HG03045 (cell line): Measurements from ENCODE around the gene CAMK1D.
"Not testable (repeated sequence)": the region's sequence is repeated elsewhere in the genome, so short reads cannot be mapped to it uniquely, and the experiment has no call there.

Experiments
- ATAC-seq: cut with Tn5 transposase; IDR thresholded peaks from one replicate; pipeline ENCODE4 v1.9.1; 2021; ENCODE audit warnings: mild to moderate bottlenecking, moderate library complexity; ENCODE audit not compliant: unreplicated experiment

Gene CAMK1D

DNA sequence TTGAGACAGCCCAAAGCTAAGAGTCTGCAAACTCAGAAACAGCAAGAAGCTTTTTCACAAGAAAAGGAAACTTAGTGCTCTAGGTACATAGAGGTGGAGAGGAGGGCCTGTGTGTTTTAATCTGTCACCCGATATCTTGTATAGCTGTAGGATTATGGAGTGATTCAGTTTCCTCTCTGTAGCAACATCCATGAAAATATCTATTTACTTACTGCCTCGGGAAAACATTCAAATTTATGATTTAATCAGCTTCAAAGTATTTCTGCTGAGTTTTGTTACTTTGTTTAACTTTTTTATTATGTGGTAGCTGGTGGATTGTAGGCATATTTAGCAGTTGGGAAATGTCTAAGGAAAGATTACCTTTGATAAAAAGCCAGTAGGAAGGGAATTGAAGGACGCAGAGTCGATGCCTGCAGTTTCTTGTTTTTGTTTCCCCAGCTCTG is 360.2 kb downstream of the CAMK1D start:
- no peak for ATAC-seq

DNA sequence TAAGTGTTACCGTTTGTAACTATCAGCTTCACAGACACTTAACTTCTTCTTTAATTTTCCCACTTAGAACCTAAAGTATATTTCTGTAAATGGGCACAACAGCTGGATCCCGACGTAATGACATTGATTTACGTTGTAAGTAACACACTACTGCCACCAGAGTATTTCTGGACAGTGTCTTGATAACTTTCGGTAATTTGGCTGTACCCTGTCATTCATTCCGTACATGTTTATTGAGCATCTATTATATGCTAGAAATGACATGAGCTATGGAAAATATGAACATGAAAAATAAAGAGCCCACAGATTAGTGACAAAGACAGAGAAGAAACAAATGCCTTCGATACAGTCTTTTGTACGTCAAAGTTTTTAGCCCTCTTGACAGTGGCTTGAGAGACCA is 360.8 kb downstream of the CAMK1D start:
- ATAC-seq: no peak

DNA sequence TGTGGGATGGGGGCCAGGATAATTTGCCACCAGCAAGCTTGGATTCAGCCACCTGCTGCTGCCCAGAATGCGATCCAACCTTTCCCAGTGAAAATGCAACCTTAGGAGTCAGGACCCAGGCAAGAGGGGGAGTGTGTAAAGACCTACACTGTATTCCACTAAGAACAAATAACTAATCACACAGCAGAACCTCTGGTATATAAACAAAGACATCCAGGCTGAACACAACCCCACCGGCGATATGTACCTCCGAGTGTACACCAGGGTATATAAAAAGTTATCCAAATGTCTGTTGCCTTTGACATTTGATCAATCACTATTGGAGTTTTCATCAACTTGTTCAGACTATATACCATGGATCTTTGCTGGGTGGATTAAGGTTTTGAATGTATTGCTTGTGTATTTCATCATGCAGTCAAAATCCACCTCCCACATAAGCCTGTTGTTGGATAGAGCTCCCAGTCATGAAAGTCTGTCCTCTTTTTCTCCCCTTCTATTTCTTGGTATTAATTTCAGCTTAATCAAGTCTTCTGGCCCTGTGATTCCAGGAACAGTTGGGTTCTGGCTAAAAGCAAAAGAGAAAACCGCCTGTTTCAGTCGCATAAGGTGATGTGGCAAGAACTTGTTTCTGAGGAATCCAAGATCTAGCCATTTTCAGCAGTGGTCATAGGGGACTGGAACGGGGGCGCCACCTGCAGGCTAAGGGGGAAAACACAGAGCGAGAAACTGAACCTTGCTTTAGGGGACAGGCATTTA is 361.4 kb downstream of the CAMK1D start:
- ATAC-seq: no peak

DNA sequence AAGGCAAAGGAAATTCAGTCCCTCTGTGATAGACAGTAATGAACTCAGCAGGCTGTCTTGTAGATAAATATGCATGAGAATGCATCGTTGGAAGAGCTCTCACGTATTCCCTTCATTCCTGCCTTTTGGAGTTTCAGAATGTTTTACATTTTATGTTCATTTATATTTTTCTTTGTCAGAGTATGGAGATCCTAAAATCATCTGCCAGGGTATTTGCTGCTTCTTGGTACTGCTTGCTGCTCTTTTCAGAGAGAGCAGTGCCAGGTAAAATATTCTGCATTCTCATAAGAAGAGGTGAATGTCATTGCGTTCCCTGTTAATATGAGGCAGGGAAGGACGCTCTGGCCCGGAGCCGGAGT is 362.0 kb downstream of the CAMK1D start:
- no peak for ATAC-seq

DNA sequence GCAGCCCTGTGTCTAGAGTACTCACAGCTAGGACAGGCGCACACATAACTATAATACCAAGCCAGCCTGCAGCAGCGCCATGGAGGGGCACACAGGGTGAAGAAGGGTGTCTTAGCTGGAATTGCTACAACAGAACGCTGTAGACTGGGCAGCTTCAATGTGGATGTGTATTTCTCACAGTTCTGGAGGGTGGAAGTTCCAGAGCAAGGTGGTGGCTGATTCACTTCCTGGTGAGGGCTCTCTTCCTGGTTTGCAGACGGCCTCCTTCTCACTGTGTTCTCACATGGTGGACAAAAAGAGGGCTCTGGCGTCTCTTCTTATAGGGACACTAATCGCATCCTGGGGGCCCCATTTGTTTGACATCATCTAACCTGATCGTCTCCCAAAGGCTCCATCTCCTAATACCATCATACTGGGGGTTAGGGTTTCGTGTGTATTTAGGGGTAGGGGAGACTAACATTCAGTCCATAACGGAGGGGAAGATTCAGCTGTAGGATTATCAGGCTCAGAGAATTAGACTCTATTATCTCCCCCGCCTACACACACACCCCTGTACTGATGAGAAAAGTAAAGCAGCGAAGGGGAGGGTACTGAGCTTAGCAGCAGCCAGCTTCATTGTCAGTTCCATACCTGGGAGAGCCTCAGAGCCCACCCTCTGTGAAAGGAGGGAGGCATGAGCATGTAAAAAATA is 363.1 kb downstream of the CAMK1D start:
- ATAC-seq: no peak

DNA sequence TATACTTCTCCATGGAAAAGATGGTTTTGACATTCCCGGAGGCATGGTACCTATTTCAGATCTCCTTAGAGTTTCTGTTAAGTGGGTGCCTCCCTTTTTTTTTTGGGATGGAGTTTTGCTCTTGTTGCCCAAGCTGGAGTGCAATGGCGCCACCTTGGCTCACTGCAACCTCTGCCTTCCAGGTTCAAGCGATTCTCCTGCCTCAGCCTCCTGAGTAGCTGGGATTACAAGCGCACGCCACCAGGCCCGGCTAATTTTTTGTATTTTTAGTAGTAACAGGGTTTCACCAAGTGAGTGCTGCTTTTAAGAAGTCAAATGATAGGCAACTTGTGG is 363.6 kb downstream of the CAMK1D start:
- ATAC-seq: not testable (repeated sequence)

DNA sequence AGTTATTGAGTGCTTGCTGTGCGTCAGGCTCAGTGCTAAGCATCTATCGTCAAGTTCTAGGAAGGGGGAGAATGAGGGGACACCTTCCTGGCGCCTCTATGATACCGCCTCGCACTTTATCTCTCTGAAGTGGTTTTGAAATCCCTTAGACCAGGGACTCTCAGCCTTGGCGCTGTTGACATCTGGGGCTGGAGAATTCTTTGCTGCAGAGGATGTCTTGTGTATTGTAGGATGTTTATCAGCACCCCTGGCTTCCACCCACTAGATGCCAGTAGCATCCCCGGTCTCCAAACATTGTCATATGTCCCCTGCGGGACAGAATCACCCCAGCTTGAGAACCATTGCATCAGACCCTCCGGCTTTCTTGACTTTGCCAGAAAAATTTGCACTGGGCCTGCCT is 366.7 kb downstream of the CAMK1D start:
- ATAC-seq: no peak

DNA sequence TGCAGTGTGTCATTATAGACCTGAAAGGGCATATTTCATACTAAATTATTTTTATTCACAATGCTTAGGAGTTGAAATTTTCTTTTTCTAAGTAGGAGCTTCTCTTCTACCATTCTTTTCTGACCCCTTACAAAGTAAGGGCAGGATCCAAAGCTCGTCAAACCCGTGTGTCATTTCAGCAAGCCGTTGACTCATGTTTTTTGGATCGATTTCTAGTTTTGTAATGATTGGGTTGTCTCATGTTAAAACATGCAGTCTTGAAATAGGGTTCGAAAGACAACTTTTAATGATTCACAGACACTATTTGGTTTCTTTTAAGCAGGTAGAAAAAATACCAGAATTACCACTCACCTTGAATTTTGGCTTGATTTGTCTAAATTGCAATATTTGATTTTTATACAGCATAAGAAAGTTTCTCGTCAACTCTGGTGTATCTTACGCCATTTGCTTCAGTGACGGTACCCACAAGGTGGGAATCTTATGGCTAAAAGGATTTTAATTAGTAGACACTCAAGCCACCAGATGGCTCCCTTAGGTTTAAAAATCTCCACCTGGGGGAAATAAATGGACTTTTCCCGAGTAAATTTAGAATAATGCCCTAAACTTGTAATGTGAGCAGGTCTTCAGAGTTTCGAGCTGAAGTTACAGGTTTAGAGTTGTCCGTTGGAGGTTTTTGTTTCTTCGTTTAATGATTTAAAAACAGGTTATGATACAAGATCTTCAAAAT is 368.8 kb downstream of the CAMK1D start:
- no peak for ATAC-seq

DNA sequence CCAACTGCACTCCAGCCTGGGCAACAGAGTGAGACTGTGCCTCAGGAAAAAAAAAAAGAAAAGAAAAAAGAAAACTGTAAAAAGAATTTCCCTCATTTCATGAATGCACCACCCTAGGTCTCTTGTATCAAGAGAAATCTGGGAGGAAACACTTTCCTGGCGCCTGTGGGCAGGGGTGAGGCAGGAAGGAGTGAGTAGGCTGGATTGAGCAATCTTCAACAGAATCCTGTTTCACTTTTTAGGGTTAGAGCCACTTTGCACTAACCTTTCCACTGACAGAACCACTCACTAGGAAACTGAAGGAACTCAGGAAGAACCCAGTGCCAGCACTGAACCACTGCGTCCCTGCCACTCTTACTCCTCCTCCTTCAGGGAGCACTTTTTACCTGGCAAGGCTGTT is 370.0 kb downstream of the CAMK1D start:
- ATAC-seq: no peak

DNA sequence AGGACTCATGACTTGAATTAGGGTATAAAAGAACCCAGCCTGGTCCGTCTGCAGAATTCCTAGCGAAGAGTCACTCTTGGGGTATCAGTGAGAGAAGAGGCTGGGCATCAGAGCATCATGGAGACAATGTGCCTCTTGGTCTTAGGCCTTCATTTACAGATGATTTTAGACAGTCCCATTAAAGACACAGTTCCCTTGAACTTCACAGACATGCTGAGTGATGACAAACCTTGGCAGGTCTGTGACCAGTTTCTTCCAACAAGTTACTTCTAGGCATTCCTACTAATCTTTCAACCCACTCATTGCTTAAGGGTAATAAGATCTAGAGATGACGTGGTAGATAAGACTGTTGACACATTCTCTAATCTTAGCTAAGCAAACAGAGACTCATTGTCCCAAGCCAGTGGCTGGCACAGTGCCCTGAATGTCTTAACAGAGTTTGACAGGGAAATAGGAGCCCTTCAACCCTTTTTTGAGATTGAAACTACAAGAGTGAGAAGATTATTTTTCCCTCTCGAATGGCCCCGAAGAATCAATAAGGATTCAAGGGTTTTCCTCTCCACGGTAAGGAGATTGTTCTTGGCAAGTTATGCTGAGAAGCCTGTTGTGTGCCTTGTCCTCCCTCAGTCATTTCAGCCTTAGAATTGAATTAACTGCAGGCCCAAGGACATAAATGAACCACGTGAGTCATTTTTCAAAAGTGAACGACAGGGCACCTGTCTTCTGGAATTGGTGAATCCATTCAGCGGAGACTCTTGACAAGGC is 371.1 kb downstream of the CAMK1D start:
- ATAC-seq: no peak

DNA sequence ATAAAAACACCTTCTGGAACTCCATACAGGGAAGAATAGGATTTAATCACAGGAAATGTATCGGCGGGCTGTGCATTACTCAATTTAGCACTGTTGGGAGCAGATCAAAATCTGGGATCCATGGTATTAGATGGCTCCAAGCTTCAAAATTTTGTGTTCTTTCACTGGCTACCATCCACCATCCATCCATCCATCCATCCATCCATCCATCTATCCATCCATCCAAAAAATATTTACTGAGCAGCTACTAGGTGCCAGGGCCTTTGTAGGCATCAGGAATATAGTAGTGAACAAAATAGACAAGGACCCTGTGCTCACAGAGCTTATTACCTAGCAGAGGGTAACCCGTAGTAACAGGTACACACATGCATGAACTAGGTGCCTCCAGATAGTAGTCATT is 372.0 kb downstream of the CAMK1D start:
- no peak for ATAC-seq

DNA sequence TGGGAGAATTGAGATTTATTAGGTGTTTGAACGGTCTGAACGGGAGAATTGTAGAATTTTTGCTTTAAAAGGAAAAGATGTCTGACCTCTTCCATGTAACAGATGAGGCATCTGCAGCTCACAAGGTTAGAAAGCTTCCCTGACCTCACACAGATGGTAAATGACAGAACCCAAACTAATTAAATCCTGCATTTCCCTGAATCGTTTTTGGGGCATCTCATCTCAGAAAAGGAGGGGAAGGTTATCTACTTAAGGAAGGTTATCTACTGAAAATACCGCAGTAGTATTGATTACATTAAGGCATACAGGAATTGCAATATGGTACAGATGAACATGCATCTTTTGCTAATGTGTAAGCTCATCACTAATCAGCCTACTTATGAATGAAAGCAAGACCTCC is 373.9 kb downstream of the CAMK1D start:
- ATAC-seq: no peak

DNA sequence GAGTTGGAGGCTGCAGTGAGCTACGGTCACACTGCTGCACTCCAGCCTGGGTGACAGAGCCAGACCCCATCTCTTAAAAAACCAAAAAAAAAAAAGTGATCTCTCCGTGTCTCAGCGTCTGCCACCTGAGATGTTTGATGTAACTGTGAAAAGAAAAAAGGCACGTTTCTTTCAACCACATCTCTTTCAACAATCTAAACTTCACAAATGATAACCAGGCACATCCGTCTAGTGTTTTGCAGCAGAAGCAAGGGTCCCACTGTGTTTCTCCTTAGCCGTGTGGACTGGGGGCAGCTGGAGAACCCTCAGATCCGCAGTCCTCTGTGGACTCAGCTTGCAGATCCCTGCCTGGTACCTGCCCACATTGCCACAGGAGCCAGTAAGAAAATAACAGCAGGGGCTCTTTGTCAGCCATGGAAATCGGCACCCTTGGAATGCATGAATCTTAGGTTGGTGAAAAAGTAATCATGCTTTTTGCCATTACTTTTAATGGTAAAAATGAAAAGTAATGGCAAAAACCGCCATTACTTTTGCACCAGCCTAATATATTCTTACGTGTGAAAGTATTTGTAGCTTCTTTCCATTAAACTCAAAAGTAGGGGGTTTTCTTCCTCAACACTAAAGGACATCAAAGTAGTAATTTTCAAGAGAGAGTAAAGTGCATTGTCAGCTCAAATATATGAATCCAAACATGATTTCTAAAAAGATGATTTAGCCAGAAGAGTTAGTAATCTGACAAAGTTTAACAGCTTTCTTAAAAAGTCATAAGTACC is 375.6 kb downstream of the CAMK1D start:
- no peak for ATAC-seq

DNA sequence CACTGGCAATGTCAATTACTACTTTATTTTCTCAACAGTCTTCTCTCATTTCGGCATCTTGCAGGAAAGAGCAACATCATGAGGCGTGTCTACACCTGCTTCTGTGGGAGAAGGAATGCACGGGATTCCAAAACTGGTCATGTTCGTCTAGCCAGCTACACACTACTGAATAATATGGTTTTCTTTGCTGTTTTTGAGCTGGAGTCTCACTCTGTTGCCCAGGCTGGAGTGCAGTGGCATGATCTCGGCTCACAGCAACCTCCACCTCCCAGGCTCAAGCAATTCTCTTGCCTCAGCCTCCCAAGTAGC is 376.2 kb downstream of the CAMK1D start:
- not testable (repeated sequence) for ATAC-seq

DNA sequence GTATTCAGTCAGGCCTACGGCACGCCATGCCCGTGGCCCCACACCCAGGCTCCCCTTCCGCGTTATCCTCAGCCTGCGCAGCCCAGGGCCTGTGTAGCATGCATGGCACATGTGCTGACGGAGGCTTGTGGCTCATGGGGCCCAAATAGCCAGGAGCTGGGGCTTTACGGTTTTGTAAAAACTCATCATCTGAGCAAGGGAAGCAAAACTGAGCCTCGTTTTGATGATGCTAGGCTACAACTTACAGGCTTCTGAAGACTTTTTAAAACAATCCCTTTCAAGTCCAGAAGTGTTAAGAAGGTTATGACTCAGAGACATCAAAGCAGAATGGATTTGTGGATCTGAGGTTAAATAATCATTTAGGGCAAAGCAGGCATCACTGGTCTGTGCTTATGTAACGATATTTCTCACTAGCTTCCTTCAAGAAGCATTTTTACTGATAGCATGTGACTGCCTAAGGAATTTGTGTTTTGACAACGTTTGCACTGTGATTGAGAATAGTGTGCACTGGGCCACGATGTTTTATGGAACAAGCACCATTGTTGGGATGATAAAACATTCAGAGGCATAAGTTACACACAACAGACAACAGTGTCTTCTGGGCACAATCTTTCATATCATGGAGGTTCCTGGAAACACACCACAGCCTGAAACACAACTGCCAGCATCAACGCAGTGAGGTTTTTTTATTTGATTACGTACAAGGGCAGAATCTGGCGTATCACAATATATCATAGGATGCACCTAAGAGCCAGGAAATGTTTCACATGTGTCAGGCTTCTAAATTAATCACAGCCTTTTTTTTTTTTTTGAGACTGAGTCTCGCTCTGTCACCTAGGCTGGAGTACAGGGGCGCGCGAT is 377.9 kb downstream of the CAMK1D start:
- ATAC-seq: no peak

DNA sequence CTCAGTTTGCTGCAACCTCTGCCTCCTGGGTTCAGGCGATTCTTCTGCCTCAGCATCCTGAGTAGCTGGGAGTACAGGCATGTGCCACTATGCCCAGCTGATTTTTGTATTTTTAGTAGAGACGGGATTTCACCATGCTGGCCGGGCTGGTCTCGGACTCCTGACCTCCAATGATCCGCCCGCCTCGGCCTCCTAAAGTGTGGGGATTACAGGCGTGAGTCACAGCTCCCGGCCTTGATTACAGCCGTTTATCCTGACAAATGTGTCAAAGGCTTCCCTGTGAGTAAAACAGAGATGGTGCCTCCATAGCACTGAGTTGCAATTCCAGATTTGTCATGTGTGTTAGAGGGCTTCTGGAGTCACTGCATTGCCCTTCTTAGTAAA is 378.5 kb downstream of the CAMK1D start:
- ATAC-seq: no peak

DNA sequence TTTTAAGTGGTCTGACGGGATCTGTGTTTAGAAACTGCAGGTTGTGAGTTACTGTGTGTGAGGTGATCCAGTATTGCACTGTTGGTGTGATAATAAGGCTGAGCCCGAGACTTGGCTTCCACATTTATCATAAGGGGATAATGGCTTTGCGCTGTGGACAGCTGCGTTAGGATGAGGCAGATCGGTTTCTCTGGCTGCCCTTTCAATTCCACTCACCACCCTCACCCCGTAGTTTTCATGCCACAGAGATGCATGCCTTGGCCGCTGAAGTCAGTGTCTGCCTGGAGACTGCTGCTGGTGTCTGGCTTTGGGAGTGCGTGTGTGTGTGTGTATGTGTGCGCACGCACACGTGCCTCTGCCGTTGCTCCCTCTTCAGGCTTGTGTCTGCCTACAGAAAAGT is 379.1 kb downstream of the CAMK1D start:
- no peak for ATAC-seq

DNA sequence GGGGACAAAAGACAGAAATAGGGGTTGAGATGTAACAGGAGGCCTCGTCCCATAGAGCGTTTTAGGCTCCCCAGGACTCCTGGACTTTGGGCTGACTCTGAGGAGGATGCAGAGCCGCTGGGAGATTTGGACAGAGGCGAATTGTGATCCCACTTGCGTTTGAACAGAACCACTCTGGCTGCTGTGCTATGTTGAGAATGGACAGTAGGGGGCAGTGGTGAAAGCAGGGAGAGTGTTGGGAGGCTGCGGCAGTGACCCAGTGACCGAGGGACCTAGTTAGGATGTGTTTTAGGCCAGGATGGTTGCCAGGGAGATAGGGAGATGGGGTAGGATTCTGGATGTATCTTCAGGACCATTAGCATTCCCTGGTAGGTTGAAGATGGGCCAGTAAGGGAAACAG is 380.5 kb downstream of the CAMK1D start:
- ATAC-seq: no peak

DNA sequence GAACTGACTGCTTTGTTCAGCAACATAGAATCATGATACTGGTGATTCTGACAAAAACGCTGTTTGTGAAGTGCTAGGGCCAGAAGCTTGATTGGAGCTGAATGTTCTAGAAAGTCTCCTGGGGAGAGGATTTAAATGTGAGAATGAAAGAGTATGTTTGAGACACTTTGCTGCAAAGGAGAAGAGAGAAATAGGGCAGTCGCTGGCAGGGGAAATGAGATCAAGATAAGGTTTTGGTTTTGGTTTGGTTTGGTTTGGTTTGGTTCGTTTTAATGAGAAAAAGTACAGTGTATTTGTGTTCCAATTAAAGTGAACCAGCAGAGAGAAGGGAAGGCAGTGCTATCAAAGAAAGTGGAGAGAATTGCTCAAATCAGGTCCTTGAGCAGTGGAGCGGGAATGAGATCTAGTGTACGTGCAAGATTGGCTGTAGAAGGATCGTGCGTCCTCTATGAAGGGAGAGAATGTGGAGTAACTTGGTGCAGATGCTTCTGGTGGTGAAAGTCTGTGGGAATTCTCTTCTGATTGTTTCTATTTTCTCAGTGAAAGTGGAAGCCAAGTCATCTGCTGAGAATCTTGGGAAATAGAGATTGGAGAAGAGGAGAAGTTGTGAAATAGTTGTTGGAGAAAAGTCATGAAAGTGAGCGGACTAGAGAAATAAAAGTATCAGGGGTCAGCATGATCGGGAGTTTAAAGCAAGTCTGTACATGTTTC is 381.6 kb downstream of the CAMK1D start:
- no peak for ATAC-seq
